H1 (cell line): Measurements from ENCODE around the gene ZC3H14. TPM values are rescaled to one million over a fixed set of nuclear protein-coding genes. Genes with fewer than 3 reads are reported as not detected.

ENCODE experiments used
- CBX5 ChIP-seq: fragments of 300-800, 300-1000 bp; sonication (generic); IDR thresholded peaks from 2 replicates; pipeline ENCODE4 v1.7.1; 2016; ENCODE audit warnings: antibody characterized with exemption, low read length, low read depth
- CHD7 ChIP-seq: fragments of 300-600 bp; sonication (generic); IDR thresholded peaks from 2 replicates; pipeline ENCODE4 v1.7.1; 2012; ENCODE audit warnings: low read length, moderate library complexity, mild to moderate bottlenecking, inconsistent platforms; ENCODE audit not compliant: insufficient replicate concordance
- EGR1 ChIP-seq: IDR thresholded peaks from 2 replicates; pipeline ENCODE4 v1.6.1; 2011; ENCODE audit warnings: low read depth, low read length, borderline replicate concordance
- MAFK ChIP-seq: IDR thresholded peaks from 2 replicates; pipeline ENCODE4 v1.6.1; 2012; ENCODE audit warnings: low read depth, mild to moderate bottlenecking, improper control_type of control experiment, low read length
- NRF1 ChIP-seq: IDR thresholded peaks from 2 replicates; pipeline ENCODE4 v1.6.1; 2011; ENCODE audit warnings: mild to moderate bottlenecking, low read depth, low read length, improper control_type of control experiment
- SIX5 ChIP-seq: IDR thresholded peaks from 2 replicates; pipeline ENCODE4 v1.6.1; 2011; ENCODE audit warnings: mild to moderate bottlenecking, low read depth, low read length
- SP2 ChIP-seq: IDR thresholded peaks from 2 replicates; pipeline ENCODE4 v1.6.1; 2012; ENCODE audit warnings: mild to moderate bottlenecking, low read length, inconsistent platforms
- polyA plus RNA-seq, 7 experiments: library from polyadenylated mRNA; depleted of rRNA in 3 of 7; stranded (reverse) in 5 of 7; unstranded in 2 of 7; fragments of >200 nt in 5 of 7; fragments of 200-250 nt in 2 of 7; gene quantifications; 1 replicate in 5 of 7; 2 replicates in 1 of 7; 4 replicates in 1 of 7; pipeline versions ENCODE4 v1.2.1 to v1.2.3, GENCODE V29; 2011 to 2013; ENCODE audit warnings: missing spikeins in 2 of 7, mixed read lengths in 2 of 7
- total RNA-seq: library from RNA; stranded (reverse); fragmentation: NEBNext Ultra II Directional; extraction: Animal tissue kit (Norgen Biotek cat#: 25700); gene quantifications from 2 replicates; pipeline ENCODE4 v1.2.1, GENCODE V29; 2021

Gene ZC3H14
- total and polyA plus RNA-seq, 2 of the 8 experiments (the other 6 are each of a cell fraction or from before 2014, with no cell fraction given), result 86.0 to 99.1 TPM

GRCh38 chr14:88565427-88565826 lies 2.6 kb downstream of the ZC3H14 start (continued):
- TF ChIP-seq CHD7, result no peak
- no peak for TF ChIP-seq NRF1
- TF ChIP-seq SP2, result no peak
- no peak for TF ChIP-seq EGR1
- no peak for TF ChIP-seq MAFK
- TF ChIP-seq SIX5, result no peak
- no peak for TF ChIP-seq CBX5
